Activated naive CD8-positive, alpha-beta T cell (primary cell): ENCODE data around the gene FUBP3.
"Not testable (repeated sequence)": the region's sequence is repeated elsewhere in the genome, so short reads cannot be mapped to it uniquely, and the experiment has no call there.

Experiments
- H3K27ac Mint-ChIP-seq: one replicate; pipeline ENCODE4 v1.8.0; 2021; ENCODE audit warnings: mixed read lengths
- H3K27me3 Mint-ChIP-seq: one replicate; pipeline ENCODE4 v1.8.0; 2021; ENCODE audit warnings: mixed read lengths
- H3K36me3 Mint-ChIP-seq: one replicate; pipeline ENCODE4 v1.8.0; 2021; ENCODE audit warnings: mixed read lengths
- H3K4me1 Mint-ChIP-seq: one replicate; pipeline ENCODE4 v1.8.0; 2021; ENCODE audit warnings: low read depth, mixed read lengths
- H3K4me3 Mint-ChIP-seq: one replicate; pipeline ENCODE4 v1.8.0; 2021; ENCODE audit warnings: mild to moderate bottlenecking, mixed read lengths
- H3K9me3 Mint-ChIP-seq: one replicate; pipeline ENCODE4 v1.8.0; 2021; ENCODE audit warnings: low read depth, mixed read lengths

Gene FUBP3

DNA sequence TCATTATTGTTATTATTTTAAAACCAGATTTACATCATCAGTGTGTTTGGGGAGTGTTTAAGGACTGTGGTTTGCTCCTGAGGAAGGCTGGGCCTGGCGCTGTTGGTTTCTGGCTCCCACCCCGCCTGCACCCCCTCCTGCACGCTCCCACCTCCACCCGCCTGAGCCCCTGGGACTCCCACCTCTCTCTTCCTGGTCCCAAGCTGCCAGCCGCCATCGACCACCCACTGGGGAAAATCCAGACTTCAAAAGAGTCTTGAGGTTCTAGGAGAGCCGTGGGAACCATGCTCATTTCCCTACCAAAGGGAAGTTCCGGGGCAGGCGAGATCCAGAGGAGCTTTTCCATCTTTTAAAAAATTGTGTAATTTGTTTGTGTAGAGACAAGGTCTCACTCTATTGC, 35.0 kb upstream of the FUBP3 start:
- Mint-ChIP-seq H3K4me3 (no peak overlapping the region), H3K27ac (no peak overlapping the region), H3K9me3 (no peaks in the 10 kb centered on the region)

DNA sequence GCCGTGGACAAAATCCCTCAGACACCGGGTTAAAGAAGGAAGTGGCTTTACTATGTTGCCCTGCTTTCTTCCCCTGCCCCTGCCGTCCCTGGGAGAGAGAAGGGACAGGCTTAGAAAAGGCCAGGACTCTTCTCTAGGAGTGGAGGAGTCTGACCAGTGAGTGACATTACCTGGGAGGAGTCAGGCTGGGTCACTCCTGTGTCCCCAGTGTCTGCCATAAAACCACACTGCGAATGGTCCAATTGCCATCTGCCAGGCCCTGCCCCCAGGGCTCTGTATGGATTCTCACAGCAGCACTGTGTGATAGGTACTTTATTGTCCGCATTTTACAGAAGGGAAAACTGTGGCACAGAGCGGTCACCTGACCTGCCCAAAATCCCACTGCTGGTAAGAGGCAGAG, 31.3 kb upstream of the FUBP3 start:
- no peaks in the 10 kb centered on the region for H3K9me3 Mint-ChIP-seq
- H3K27me3 Mint-ChIP-seq, result no peaks in the 10 kb centered on the region
- H3K4me1 Mint-ChIP-seq, result no peaks in the 10 kb centered on the region

More for the DNA sequence above, 35.0 kb upstream of the FUBP3 start:
- peaks cover 9% of the 10 kb centered on the region for H3K27me3 Mint-ChIP-seq
- H3K36me3 Mint-ChIP-seq, result no peaks in the 10 kb centered on the region
- H3K4me1 Mint-ChIP-seq, result peaks cover 2% of the 10 kb centered on the region

DNA sequence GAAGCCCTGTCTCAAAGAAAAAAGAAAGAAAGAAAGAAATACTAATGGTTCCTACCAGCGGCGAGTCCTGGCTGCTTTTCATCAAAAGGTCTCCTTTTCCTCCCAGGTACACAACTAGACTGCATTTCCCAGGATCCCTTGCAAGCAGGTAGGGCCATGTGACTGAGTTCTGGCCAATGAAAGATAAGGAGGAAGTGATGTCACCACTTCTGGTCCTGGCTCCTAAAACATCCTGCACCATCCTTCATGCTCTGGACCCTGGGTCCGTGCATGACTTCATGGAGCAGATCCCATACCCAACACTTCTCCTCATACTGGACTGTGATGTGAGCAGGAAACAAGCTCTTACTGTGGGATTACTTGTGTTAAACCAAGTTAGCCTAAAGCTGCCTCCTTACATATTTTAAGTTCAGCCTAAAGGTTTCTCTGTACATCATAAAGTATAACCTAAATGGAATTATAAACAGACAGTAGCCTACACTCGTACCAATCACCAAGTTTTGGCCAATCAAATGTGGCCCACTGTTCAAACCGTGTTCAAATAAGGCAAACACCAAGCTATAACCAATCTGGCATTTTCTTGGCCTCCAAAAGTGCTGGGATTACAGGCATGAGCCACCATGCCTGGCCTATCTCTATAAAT, 30.2 kb upstream of the FUBP3 start:
- H3K27me3 Mint-ChIP-seq, result no peaks in the 10 kb centered on the region
- H3K36me3 Mint-ChIP-seq, result no peaks in the 10 kb centered on the region
- H3K9me3 Mint-ChIP-seq, result no peaks in the 10 kb centered on the region
- H3K4me3 Mint-ChIP-seq, result no peak overlapping the region
- no peaks in the 10 kb centered on the region for H3K4me1 Mint-ChIP-seq
- no peak overlapping the region for H3K27ac Mint-ChIP-seq

More for the DNA sequence above, 31.3 kb upstream of the FUBP3 start:
- Mint-ChIP-seq H3K27ac (no peak overlapping the region), H3K4me3 (no peak overlapping the region), H3K36me3 (no peaks in the 10 kb centered on the region)

DNA sequence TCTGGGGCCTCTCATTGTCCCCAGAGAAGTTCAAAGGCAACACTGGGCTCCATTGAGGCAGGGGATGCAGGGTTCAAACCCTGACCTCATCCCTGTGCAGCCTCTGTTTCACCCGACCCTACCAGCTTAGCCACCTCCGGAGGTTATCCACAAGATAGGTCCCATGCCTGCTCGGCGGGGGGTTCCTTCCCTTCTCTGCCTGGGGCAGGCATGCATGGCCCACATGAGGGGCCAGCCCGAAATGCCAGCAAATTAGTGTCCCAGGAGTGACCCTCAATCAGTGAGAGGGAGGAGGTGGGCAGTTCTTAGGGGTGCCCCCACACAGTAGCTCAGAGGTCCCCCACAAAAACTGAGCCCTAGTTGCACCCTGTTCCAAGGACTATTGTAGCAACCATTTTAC, 24.8 kb upstream of the FUBP3 start:
- no peak overlapping the region for H3K27ac Mint-ChIP-seq
- no peaks in the 10 kb centered on the region for H3K9me3 Mint-ChIP-seq
- H3K4me1 Mint-ChIP-seq, result no peaks in the 10 kb centered on the region
- H3K4me3 Mint-ChIP-seq, result no peak overlapping the region
- H3K36me3 Mint-ChIP-seq, result no peaks in the 10 kb centered on the region
- peaks cover 2% of the 10 kb centered on the region for H3K27me3 Mint-ChIP-seq

DNA sequence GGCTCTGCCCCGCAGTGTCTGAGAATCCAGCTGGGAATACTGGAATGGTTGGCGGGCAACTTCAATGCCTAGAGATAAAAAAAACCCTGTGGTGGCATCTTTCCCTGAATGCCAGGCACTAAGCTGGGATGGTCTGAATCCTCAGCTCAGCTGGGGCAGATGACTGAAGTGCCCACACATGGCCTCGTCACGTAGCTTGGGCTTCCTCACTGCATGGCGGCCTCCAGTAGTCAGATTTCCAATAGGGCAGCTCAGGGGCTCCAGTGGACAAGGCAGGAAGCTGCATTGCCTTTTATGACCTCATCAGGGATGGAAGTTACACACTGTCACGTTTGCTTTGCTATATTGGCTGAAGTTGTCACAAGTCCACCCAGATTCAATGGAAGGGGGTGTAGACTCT, 24.3 kb upstream of the FUBP3 start:
- Mint-ChIP-seq H3K9me3 (no peaks in the 10 kb centered on the region), H3K27ac (no peak overlapping the region), H3K4me3 (no peak overlapping the region), H3K4me1 (no peaks in the 10 kb centered on the region), H3K27me3 (peaks cover 2% of the 10 kb centered on the region), H3K36me3 (no peaks in the 10 kb centered on the region)

DNA sequence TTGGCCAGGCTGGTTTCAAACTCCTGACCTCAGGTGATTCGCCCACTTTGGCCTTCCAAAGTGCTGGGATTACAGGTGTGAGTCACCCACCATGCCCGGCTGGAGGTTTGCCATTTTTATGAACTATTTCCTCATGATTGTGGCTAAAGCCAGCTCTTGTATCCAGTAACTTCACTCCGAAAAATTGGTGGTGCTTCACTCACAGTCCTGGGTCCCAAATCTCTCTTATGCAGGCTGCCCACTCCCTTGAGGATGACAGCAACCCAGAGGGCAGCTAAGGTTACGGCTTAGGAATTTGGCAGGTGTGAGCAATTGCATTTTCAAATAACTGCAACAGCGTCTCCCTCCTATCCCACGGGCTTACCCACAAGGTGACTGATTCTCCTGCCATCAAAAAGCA, 23.4 kb upstream of the FUBP3 start:
- H3K4me3 Mint-ChIP-seq, result no peak overlapping the region
- peaks cover 2% of the 10 kb centered on the region for H3K27me3 Mint-ChIP-seq
- H3K4me1 Mint-ChIP-seq, result no peaks in the 10 kb centered on the region
- no peaks in the 10 kb centered on the region for H3K36me3 Mint-ChIP-seq
- no peaks in the 10 kb centered on the region for H3K9me3 Mint-ChIP-seq
- H3K27ac Mint-ChIP-seq, result no peak overlapping the region

DNA sequence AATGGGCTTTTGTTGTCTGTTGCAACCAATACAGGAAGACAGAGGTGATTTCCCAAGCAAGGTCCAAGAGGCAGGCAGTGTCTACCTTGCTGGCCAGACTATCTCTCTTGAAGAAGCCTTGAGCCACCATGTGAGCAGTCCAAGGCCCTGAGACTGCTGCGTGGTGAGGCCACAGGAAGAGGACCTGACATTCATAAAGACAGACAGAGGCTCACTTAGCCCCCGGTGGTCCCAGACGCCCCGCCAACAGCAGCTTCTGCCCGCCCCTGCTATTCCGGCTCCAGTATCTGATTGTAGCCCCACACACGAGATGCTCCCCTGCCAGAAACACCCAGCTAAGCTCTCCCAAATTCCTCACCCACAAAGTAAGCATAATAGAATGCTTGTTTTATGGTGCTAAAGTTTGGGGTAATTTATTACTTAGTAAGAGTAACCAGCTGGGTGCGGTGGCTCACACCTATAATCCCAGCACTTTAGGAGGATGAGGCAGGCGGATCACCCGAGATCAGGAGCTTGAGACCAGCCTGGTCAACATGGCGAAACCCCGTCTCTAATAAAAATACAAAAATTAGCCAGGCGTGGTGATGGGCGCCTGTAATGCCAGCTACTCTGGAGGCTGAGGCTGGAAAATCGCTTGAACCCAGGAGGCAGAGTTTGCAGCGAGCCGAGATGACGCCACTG, 22.8 kb upstream of the FUBP3 start:
- Mint-ChIP-seq H3K27ac (no peak overlapping the region), H3K36me3 (no peaks in the 10 kb centered on the region), H3K9me3 (no peaks in the 10 kb centered on the region), H3K4me3 (no peak overlapping the region), H3K27me3 (peaks cover 2% of the 10 kb centered on the region), H3K4me1 (no peaks in the 10 kb centered on the region)

DNA sequence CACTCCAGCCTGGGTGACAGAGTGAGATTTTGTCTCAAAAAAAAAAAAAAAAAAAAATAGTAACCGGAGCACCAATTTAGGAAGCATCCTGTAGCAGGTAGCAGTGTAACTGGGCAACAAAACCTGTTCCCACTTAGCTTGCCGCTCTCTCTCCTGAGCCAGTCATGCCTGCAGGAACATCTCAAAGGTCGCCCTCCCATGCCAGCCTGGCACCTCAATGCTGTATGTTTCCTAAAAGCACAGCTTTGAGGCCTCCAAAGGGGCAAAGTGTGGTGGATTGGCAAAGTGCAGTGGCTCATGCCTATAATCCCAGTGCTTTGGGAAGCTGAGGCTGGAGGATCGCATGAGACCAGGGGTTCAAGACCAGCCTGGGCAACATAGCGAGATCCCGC, 22.3 kb upstream of the FUBP3 start:
- H3K9me3 Mint-ChIP-seq, result no peaks in the 10 kb centered on the region
- no peaks in the 10 kb centered on the region for H3K4me1 Mint-ChIP-seq

DNA sequence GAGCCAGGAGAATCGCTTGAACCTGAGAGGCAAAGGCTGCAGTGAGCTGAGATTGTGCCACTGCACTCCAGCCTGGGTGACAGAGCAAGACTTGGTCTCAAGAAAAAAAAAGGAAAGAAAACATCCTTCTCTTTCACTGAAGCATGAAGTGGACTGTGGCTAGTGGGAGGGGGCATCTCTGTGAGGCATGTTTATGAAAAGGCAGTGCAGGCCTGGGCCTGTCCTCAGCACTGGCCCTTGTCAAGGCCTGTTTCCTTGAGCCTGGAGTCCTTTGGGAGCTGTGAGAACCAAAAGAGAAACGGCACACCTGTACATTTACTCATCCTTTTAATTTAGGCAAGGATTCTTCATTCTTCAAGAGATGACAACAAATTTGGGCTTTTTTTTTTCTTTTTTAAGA, 18.3 kb upstream of the FUBP3 start:
- Mint-ChIP-seq H3K27ac (no peak overlapping the region), H3K4me1 (no peaks in the 10 kb centered on the region), H3K4me3 (no peak overlapping the region), H3K27me3 (peaks cover 8% of the 10 kb centered on the region), H3K36me3 (peaks cover 3% of the 10 kb centered on the region), H3K9me3 (no peaks in the 10 kb centered on the region)

More for the DNA sequence above, 22.3 kb upstream of the FUBP3 start:
- H3K27me3 Mint-ChIP-seq, result peaks cover 2% of the 10 kb centered on the region
- no peaks in the 10 kb centered on the region for H3K36me3 Mint-ChIP-seq
- H3K4me3 Mint-ChIP-seq, result no peak overlapping the region
- H3K27ac Mint-ChIP-seq, result no peak overlapping the region

DNA sequence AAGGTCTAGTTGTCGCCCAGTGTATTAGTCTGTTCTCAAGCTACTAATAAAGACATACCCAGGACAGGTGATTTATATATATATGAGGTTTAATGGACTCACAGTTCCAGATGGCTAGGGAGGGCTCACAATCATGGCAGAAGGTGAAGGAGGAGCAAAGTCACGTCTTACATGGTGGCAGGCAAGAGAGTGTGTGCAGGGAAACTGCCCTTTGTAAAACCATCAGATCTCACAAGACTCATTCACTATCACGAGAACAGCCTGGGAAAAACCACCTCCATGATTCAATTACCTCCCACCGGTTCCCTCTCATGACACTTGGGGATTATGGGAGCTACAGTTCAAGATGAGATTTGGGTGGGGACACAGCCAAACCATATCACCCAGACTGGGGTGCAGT, 16.9 kb upstream of the FUBP3 start:
- not testable (repeated sequence) for H3K4me3 Mint-ChIP-seq, H3K36me3 Mint-ChIP-seq, H3K4me1 Mint-ChIP-seq, H3K27ac Mint-ChIP-seq, H3K9me3 Mint-ChIP-seq
- peaks cover 12% of the 10 kb centered on the region for H3K27me3 Mint-ChIP-seq

DNA sequence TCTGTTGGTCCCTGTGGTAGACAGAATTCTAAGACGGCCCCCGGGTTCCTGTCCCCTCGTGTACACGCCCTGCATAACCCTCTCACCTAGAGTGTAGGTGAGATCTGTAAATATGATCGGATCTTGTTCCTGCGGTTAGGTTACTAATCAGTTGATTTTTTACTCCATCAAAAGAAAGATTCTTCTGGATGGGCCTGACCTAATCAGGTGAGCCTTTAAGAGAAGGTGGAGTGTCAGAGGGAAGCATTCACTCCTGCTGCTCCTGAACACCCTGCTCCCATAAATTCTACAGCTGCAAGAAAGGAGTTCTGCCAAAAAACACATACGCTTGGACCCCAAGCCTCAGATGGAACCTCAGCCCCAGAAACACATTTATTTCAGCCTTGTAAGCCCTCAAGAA, 15.6 kb upstream of the FUBP3 start:
- peaks cover 3% of the 10 kb centered on the region for H3K36me3 Mint-ChIP-seq
- peaks cover 12% of the 10 kb centered on the region for H3K27me3 Mint-ChIP-seq
- no peak overlapping the region for H3K4me3 Mint-ChIP-seq
- no peaks in the 10 kb centered on the region for H3K4me1 Mint-ChIP-seq
- H3K9me3 Mint-ChIP-seq, result no peaks in the 10 kb centered on the region
- H3K27ac Mint-ChIP-seq, result no peak overlapping the region

DNA sequence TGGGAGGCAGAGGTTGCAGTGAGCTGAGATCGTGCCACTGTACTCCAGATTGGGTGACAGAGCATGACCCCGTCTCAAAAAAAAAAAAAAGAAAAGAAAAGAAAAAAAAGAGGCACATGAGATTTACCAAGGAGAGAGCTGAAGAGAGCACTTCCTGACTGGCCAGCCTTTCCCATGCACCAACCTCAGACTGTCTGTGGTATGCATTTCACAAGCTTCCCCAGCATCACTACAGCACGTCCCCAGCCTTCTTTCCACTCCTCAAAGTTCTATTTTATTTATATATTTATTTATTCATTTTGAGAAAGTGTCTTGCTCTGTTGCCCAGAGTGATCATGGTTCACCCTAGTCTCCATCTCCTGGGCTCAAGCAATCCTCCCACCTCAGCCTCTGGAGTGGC, 13.6 kb upstream of the FUBP3 start:
- H3K9me3 Mint-ChIP-seq, result no peaks in the 10 kb centered on the region
- no peaks in the 10 kb centered on the region for H3K4me1 Mint-ChIP-seq
- H3K36me3 Mint-ChIP-seq, result peaks cover 3% of the 10 kb centered on the region
- no peak overlapping the region for H3K4me3 Mint-ChIP-seq
- H3K27ac Mint-ChIP-seq, result no peak overlapping the region
- peaks cover 12% of the 10 kb centered on the region for H3K27me3 Mint-ChIP-seq

DNA sequence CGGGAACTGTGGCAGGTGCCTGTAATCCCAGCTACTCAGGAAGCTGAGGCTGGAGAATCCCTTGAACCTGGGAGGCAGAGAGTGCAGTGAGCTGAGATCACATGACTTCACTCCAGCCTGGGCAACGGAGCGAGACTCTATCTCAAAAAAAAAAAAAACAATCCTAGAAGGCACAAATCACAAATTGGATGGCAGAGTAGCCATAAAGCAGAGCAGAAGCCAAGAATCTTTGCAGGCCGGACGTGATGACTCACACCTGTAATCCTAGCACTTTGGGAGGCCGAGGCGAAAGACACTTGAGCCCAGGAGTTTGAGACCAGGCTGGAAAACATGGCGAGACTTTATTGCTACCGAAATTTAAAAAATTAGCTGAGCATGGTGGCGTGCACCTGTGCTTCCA, 9.2 kb upstream of the FUBP3 start:
- Mint-ChIP-seq H3K36me3 (no peaks in the 10 kb centered on the region), H3K4me1 (no peaks in the 10 kb centered on the region), H3K27ac (no peak overlapping the region), H3K27me3 (peaks cover 7% of the 10 kb centered on the region), H3K9me3 (no peaks in the 10 kb centered on the region), H3K4me3 (no peak overlapping the region)

DNA sequence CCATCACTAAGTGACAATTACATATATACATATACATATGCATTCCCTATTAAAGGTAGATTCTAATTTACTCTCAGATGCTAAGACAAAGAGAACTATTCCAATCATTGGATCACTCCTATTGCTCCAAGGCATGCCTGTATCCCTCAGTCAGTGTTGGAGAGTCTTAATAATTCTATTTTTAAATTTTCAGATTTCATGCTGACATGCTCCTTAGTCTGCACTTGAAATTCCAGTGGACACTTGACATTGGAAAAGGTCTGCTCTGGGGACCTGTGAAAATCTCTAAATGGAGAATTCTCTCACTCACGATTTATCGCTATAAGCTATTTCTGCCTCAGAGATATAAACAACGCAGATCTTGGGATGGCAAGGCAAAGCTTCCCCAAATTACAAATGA, 3.9 kb upstream of the FUBP3 start:
- no peak overlapping the region for H3K4me3 Mint-ChIP-seq
- no peaks in the 10 kb centered on the region for H3K9me3 Mint-ChIP-seq
- H3K36me3 Mint-ChIP-seq, result no peaks in the 10 kb centered on the region
- no peak overlapping the region for H3K27ac Mint-ChIP-seq
- no peaks in the 10 kb centered on the region for H3K27me3 Mint-ChIP-seq
- H3K4me1 Mint-ChIP-seq, result peaks cover 19% of the 10 kb centered on the region

DNA sequence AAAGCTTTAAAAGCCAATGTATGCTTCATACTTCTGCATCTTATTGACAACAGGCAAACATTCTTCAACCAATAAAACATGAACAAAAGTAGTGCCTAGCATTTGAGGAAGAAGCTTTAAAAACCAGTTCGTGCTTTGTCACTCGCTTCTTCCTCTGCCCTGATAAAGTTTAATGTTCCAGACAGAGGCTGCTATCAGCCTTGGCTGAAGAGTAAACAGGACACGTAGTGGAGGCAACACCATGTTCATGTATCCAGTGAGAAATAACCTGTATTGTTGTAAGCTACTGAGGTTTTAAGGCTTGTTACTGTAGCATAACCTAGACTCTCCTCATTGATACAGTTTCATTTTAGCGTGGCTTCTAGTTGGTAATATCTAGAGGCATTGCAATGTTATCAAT, 3.2 kb upstream of the FUBP3 start:
- Mint-ChIP-seq H3K36me3 (no peaks in the 10 kb centered on the region), H3K27ac (no peak overlapping the region)

More for the DNA sequence above, 3.2 kb upstream of the FUBP3 start:
- Mint-ChIP-seq H3K4me3 (no peak overlapping the region), H3K27me3 (no peaks in the 10 kb centered on the region), H3K4me1 (peaks cover 25% of the 10 kb centered on the region), H3K9me3 (no peaks in the 10 kb centered on the region)
